NCI-H2227 treated with DMSO at 0.1 percent for 48 hours (cell line): ENCODE results near the gene SMAD4.
"Not testable (repeated sequence)": the region's sequence is repeated elsewhere in the genome, so short reads cannot be mapped to it uniquely, and the experiment has no call there.

Experiments used
- DNase-seq: peaks from one replicate; lab custom pipeline; 2025; lab: John Stamatoyannopoulos, UW

The SMAD4 gene

GRCh38 chr18:51111633-51112355, 81.8 kb downstream of the SMAD4 start:
- DNase-seq = not testable (repeated sequence)

- DNase-seq = not testable (repeated sequence)
Observed at GRCh38 chr18:51116996-51117395, 87.0 kb downstream of the SMAD4 start.

- not testable (repeated sequence) for DNase-seq
Observed at GRCh38 chr18:51119561-51119960, 89.5 kb downstream of the SMAD4 start.

GRCh38 chr18:51119976-51120375, 90.0 kb downstream of the SMAD4 start:
- not testable (repeated sequence) for DNase-seq

- DNase-seq = no peak
Observed at GRCh38 chr18:51120809-51121596, 91.0 kb downstream of the SMAD4 start.

- no peak for DNase-seq
Observed at GRCh38 chr18:51121597-51121857, 91.5 kb downstream of the SMAD4 start.

GRCh38 chr18:51122266-51123045, 92.4 kb downstream of the SMAD4 start:
- no peak for DNase-seq

GRCh38 chr18:51123046-51123395, 93.0 kb downstream of the SMAD4 start:
- no peak for DNase-seq

- DNase-seq = no peak
Observed at GRCh38 chr18:51123481-51123880, 93.5 kb downstream of the SMAD4 start.

- no peak for DNase-seq
Observed at GRCh38 chr18:51123936-51124486, 94.0 kb downstream of the SMAD4 start.

GRCh38 chr18:51125976-51126375, 96.0 kb downstream of the SMAD4 start:
- DNase-seq = no peak

GRCh38 chr18:51127664-51128063, 97.7 kb downstream of the SMAD4 start:
- DNase-seq = no peak

- no peak for DNase-seq
Observed at GRCh38 chr18:51128533-51128932, 98.5 kb downstream of the SMAD4 start.

- DNase-seq = no peak
Observed at GRCh38 chr18:51132256-51132935, 102.4 kb downstream of the SMAD4 start.

GRCh38 chr18:51133580-51134160, 103.7 kb downstream of the SMAD4 start:
- DNase-seq = no peak
